LNCaP clone FGC (cell line): Measurements from ENCODE around the gene CRIP1.
A peak's percentile ranks its signal among the peaks of the same experiment; 100 is the strongest.

Experiments
- DNase-seq: peaks from one replicate; pipeline ENCODE4 v3.0.0-alpha.2; 2011; ENCODE audit warnings: low read depth
- H3K4me3 ChIP-seq: 2 replicates; pipeline ENCODE4 v1.5.1; 2011; ENCODE audit warnings: mild to moderate bottlenecking, low read depth, low read length, control low read depth
- TF ChIP-seq, protein P1 (sequence below): IDR thresholded peaks from 2 replicates; pipeline ENCODE4 v1.5.1; 2012; ENCODE audit warnings: mild to moderate bottlenecking; ENCODE audit not compliant: control insufficient read depth, insufficient read depth; ENCODE audit errors: extremely low read depth

The CRIP1 gene

DNA sequence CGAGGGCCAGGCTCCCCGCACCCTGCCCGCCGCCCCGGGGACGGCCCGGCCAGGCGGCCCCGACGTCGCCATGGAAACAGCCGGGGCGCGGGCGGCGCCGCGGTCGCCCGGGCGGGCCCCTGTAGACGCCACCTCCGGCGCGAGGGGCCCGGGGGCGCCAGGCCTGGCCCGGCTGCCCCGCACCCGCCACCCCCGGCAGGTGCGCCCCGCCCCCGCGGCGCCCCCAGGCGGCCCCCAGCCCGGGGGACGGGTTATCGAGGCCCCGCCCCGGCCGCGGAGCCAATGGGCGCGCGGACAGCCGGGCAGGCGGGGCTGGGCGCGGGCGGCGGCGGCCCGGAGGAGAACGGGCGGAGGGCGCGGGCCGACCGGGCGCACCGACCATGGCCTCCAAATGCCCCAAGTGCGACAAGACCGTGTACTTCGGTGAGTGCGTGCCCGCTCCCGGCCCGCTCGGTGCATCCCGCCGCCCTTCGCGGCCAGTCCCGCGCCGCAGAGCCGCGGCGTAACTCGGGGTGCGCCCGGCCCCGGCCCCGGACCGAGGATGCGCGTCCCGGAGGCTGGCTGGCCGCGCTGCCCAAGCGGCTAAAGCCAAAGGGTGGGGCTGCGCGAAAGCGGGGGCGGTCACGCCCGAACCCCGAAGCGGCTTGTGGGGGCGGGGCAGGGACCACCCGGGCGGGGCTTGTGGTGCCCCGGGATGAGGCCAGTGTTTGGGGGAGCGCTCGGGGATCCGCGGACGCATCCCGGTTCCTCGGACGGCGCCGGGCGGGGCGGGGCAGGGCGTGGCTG lies 12.0 kb upstream of the CRIP1 start, which contains the start of gene CRIP2:
TSS of gene CRIP2 (plus strand) at position 339 of the 786 bp plus-strand sequence. CDS start at position 381, 42 bp downstream.
- TF ChIP-seq, protein P1, sequence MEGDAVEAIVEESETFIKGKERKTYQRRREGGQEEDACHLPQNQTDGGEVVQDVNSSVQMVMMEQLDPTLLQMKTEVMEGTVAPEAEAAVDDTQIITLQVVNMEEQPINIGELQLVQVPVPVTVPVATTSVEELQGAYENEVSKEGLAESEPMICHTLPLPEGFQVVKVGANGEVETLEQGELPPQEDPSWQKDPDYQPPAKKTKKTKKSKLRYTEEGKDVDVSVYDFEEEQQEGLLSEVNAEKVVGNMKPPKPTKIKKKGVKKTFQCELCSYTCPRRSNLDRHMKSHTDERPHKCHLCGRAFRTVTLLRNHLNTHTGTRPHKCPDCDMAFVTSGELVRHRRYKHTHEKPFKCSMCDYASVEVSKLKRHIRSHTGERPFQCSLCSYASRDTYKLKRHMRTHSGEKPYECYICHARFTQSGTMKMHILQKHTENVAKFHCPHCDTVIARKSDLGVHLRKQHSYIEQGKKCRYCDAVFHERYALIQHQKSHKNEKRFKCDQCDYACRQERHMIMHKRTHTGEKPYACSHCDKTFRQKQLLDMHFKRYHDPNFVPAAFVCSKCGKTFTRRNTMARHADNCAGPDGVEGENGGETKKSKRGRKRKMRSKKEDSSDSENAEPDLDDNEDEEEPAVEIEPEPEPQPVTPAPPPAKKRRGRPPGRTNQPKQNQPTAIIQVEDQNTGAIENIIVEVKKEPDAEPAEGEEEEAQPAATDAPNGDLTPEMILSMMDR, result no peak
- DNase-seq, result no peak

GRCh38 chr14:105475269-105476096 lies 11.2 kb upstream of the CRIP1 start:
- H3K4me3 ChIP-seq, result peak overlapping the region; percentile 57
- TF ChIP-seq, protein P1, result no peak
- no peak for DNase-seq

More for the DNA sequence above, 12.0 kb upstream of the CRIP1 start, which contains the start of gene CRIP2:
- peak within 1 kb of the TSS; percentile 57 for H3K4me3 ChIP-seq

DNA sequence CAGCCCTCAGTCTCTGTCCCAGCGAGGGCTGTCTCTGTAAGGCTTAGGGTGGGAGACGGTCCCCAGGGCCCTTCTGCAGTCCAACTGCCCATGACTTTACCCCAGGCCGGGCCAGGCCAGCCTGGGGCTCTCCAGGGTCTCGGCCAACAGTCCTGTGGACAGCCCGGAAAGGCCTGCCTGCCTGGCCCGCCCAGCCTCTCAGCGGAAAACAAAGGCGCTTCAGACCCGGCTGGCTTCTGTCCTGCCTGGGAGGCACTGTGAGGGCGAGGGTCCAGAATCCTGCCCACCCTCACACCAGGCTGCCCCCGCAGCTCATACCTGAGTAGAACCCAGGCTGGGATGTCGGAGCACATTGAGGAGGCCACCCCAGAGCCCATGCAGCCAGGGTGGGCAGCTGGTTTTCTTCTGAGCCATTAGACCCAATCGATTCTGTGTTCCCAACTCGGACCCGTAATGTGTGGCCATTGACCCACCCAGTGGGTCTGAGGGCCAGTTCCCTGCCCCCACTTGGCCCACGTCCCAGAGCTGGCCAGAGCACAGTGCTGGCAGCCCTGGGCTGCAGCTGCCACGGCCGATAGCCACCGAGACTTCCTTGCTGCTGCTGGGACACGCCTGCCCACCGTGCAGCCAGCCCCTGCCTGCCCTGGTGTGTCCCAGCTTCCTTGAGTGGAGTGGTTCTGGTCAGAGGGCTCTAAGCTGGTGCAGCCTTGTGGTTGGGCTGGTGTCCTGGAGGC lies 10.4 kb upstream of the CRIP1 start:
- TF ChIP-seq, protein P1, result no peak
- DNase-seq, result no peak
- peak overlapping the region; percentile 57 for H3K4me3 ChIP-seq

- no peak for DNase-seq
- peak overlapping the region; percentile 57 for H3K4me3 ChIP-seq
- TF ChIP-seq, protein P1, result no peak
These were observed 9.6 kb upstream of the CRIP1 start for GRCh38 chr14:105476831-105477659.

GRCh38 chr14:105477660-105478397 lies 8.9 kb upstream of the CRIP1 start:
- TF ChIP-seq, protein P1, result no peak
- no peak for DNase-seq
- H3K4me3 ChIP-seq, result no peak overlapping the region
